Thoracic aorta (tissue), 2 donors: ENCODE results near the gene LHPP. TPM values are rescaled to one million over a fixed set of nuclear protein-coding genes. Genes with fewer than 3 reads are reported as not detected.
A peak's percentile ranks its signal among the peaks of the same experiment; 100 is the strongest.

ENCODE experiments used
- ATAC-seq: fragments of 150-250 bp; one replicate; pipeline ENCODE4 v1.8.0; 2017; ENCODE audit warnings: low read depth; ENCODE audit not compliant: insufficient number of reproducible peaks, low FRiP score
- DNase-seq: peaks from one replicate; pipeline ENCODE4 v3.0.0-alpha.2; 2020; ENCODE audit warnings: low spot score
- H3K27ac ChIP-seq, 2 donors: fragments of 200-600 bp; sonication (generic); 1 replicate in 1 of 2; 2 replicates in 1 of 2; pipeline ENCODE4 v1.5.1; 2016; ENCODE audit warnings: mild to moderate bottlenecking in 2 of 2, moderate library complexity in 2 of 2
- H3K27me3 ChIP-seq: fragments of 200-600 bp; sonication (generic); replicated peaks from 2 replicates; pipeline ENCODE4 v1.6.0; 2016; ENCODE audit warnings: mild to moderate bottlenecking; ENCODE audit not compliant: insufficient read depth
- H3K36me3 ChIP-seq: fragments of 200-600 bp; sonication (generic); one replicate; pipeline ENCODE4 v1.5.1; 2016
- H3K4me1 ChIP-seq, 2 donors: fragments of 200-600 bp; sonication (generic); 1 replicate in 1 of 2; 2 replicates in 1 of 2; pipeline versions ENCODE4 v1.5.1 to v1.6.0; 2016; ENCODE audit warnings: low read depth in 2 of 2, mild to moderate bottlenecking in 1 of 2; ENCODE audit not compliant: control insufficient read depth in 1 of 2
- H3K4me3 ChIP-seq: fragments of 200-600 bp; sonication (generic); 2 replicates; pipeline ENCODE4 v1.5.1; 2016; ENCODE audit warnings: mild to moderate bottlenecking
- H3K9me3 ChIP-seq: fragments of 200-600 bp; sonication (generic); 2 replicates; pipeline ENCODE4 v1.5.1; 2016
- total RNA-seq, 2 donors: library from RNA; depleted of rRNA; stranded (reverse); fragments of >200 nt; gene quantifications; one replicate each; pipeline versions ENCODE4 v1.1.0 to v1.2.3, GENCODE V29; 2016
- TF ChIP-seq, protein P1 (sequence below): fragments of 200-600 bp; sonication (generic); IDR thresholded peaks from one replicate; pipeline ENCODE4 v1.5.1; 2019; ENCODE audit warnings: antibody characterized with exemption

Gene LHPP
- total RNA-seq, 2 donors from 2014 or later, result 7.2 to 24.1 TPM

DNA sequence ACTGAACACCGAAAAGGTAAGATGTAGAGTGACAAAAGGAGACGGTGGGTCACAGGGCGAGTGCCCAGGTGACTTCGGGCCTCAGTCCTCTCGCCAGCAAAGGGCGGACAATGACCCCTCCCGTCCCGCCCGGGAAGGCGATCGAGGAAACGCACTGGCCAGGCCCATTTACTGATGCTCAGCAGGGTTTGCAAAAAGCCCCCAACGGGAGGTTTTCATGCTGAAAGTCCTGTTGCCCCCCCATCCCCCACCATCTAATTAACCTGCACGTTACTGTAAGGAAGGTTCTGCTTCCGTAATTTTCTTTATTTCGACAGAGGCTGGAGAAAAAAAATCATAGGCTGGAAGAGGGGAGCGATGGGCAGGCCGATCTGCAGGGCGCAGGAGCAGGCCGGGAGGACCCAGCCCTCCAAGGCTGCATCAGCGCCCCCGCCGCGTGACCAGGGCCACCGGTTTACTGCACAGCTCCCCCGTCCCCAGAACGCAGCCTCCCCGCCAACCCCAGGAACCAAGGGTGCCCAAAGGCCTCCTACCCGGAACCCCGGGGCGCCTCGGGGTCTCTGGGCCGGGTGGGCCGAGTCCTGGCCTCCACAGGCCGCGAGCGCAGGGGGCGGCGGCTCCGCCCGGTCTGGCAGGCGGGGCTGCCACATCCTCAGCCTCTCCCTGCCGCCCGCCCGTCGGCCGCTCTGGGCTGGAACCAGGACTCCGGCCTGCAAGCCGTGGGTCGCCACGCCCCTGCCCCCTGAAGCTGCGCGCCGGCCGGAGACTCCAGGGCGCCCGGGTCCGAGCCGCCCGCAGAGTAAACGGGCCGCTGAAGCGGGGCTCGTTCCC, 43.5 kb upstream of the LHPP start:
- Histone ChIP-seq H3K36me3 (no peaks in the 10 kb centered on the region), H3K9me3 (no peaks in the 10 kb centered on the region), H3K4me3 (peak overlapping the region; percentile 93), H3K4me1 (peaks cover 20 to 45% of the 10 kb centered on the region in 2 donors), H3K27ac (peak overlapping the region; percentile 89 to 95), H3K27me3 (no peaks in the 10 kb centered on the region)
- DNase-seq (no peak), ATAC-seq (peak; percentile 69)
- TF ChIP-seq, protein P1, sequence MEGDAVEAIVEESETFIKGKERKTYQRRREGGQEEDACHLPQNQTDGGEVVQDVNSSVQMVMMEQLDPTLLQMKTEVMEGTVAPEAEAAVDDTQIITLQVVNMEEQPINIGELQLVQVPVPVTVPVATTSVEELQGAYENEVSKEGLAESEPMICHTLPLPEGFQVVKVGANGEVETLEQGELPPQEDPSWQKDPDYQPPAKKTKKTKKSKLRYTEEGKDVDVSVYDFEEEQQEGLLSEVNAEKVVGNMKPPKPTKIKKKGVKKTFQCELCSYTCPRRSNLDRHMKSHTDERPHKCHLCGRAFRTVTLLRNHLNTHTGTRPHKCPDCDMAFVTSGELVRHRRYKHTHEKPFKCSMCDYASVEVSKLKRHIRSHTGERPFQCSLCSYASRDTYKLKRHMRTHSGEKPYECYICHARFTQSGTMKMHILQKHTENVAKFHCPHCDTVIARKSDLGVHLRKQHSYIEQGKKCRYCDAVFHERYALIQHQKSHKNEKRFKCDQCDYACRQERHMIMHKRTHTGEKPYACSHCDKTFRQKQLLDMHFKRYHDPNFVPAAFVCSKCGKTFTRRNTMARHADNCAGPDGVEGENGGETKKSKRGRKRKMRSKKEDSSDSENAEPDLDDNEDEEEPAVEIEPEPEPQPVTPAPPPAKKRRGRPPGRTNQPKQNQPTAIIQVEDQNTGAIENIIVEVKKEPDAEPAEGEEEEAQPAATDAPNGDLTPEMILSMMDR, result no peak

DNA sequence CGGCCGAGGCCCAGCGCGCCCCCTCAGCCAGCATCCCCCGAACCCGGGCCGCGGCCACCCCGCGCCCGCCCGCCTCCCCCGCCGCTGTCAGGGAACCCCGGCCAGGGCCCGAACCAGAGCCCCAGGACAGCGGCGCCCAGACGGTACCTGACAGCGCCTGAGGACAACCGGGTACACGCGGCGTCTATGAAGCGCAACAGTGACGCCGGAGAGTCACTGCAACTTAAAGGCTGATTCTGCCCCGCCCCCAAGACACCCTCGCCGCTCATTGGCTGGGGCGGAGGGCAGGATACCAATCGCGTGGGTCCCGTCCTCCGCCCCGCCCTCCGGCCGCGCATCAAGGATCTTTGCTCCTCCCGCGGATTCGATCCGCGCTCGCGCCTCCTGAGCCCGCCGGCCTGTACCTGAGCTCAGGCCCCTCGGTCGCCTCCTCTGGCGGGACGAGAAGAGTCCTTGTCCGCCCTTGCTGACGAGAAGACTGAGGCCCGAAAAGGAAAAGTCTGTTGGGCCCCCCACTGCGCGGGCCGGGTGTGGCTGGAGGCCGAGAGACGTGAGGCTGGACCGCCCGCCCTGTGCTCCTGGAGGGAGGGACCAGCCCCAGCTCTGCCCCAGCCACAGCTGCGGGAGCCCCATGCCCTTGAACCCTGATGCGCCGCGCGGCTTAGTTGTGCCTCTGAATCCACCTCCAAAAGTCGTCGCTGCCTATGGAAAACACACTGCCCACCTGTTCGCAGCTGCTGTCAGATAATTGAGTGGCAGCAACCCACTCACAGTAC, 42.7 kb upstream of the LHPP start, which contains the start of gene OAT:
TSS of gene OAT (minus strand) at position 198 of the 776 bp plus-strand sequence. CDS start 6,752 bp downstream, outside the sequence.
- TF ChIP-seq, protein P1, result no peak
- H3K4me1 ChIP-seq, result peaks cover 20 to 37% of the 10 kb centered on the region in 2 donors
- ATAC-seq (peak; percentile 94), DNase-seq (peak; percentile 89)
- no peaks in the 10 kb centered on the region for H3K9me3 ChIP-seq
- no peaks in the 10 kb centered on the region for H3K36me3 ChIP-seq
- no peaks in the 10 kb centered on the region for H3K27me3 ChIP-seq
- H3K27ac ChIP-seq, result peak within 1 kb of the TSS; percentile 89 to 95
- H3K4me3 ChIP-seq, result peak within 1 kb of the TSS; percentile 93

DNA sequence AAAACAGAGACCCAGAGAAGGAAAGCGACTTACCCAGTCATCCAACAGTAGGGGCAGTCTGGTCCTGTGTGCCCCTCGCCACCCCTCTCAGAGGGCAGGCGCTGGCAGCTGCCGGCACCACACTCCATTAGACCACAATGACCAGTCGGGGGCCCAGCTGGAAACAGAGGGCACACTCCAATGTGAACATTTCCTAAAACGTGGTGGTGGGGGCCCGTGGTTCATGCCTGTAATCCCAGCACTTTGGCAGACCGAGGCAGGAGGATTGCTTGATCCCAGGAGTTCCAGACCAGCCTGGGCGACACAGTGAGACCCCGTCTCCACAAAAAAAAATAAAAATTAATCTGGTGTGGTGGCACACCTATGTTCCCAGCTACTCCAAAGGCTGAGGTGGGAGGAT, 42.0 kb upstream of the LHPP start:
- Histone ChIP-seq H3K27me3 (no peaks in the 10 kb centered on the region), H3K4me1 (peaks cover 15 to 30% of the 10 kb centered on the region in 2 donors), H3K27ac (no peak overlapping the region), H3K4me3 (no peak overlapping the region), H3K9me3 (no peaks in the 10 kb centered on the region), H3K36me3 (no peaks in the 10 kb centered on the region)
- no peak for DNase-seq
- TF ChIP-seq, protein P1, result no peak
- ATAC-seq, result no peak

DNA sequence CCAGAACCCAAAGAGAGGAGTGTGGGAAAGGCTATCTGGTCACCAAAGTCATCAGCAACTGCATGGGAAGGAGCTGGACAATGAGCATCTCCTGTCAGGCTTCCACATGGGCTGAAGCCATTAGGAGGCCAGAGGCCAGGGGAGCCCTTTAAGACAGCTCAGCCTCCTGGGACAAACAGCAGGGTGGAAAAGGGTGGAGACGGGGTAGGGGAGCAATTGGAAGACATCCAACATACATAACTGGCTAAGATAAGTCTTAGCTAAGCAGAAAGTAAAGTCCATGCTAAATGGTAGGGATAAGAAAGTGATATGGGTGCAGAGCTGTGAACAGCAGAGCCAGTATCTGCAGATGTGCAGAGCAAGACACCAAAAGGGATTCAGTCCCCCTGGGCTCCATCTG, 41.4 kb upstream of the LHPP start:
- Histone ChIP-seq H3K27ac (no peak overlapping the region), H3K27me3 (no peaks in the 10 kb centered on the region), H3K36me3 (no peaks in the 10 kb centered on the region), H3K4me3 (no peak overlapping the region), H3K4me1 (peaks cover 10 to 25% of the 10 kb centered on the region in 2 donors), H3K9me3 (no peaks in the 10 kb centered on the region)
- TF ChIP-seq, protein P1, result no peak
- DNase-seq (no peak), ATAC-seq (no peak)

DNA sequence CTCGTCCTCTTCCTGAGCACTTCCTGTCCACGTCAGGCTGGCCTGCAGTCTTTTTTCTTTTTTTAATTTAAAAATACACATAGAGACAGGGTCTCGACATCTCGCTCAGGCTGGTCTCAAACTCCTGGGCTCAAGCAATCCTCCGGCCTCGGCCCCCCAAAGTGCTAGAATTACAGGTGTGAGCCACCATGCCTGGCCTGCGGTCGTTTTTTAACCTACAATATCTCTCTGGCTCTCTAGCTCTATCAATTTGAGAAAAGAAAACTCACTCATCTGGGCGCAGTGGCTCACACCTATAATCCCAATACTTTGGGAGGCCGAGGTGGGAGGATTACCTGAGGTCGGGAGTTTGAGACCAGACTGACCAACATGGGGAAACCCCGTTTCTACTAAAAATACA, 38.9 kb upstream of the LHPP start:
- TF ChIP-seq, protein P1, result no peak
- H3K4me1 ChIP-seq, result peaks cover 0 to 4% of the 10 kb centered on the region in 2 donors
- no peaks in the 10 kb centered on the region for H3K27me3 ChIP-seq
- H3K9me3 ChIP-seq, result no peaks in the 10 kb centered on the region
- no peak overlapping the region for H3K27ac ChIP-seq
- no peak overlapping the region for H3K4me3 ChIP-seq
- DNase-seq (no peak), ATAC-seq (no peak)
- H3K36me3 ChIP-seq, result no peaks in the 10 kb centered on the region
